BLaER1 (cell line): ENCODE data around the gene EHBP1L1.

Experiments used
- H3K27ac ChIP-seq: shearing (Covaris generic); formaldehyde crosslinking; 2 replicates; pipeline ENCODE4 v1.8.1; 2022
- H3K27me3 ChIP-seq: shearing (Covaris generic); formaldehyde crosslinking; 2 replicates; pipeline ENCODE4 v1.8.1; 2022
- H3K36me3 ChIP-seq: shearing (Covaris generic); formaldehyde crosslinking; 2 replicates; pipeline ENCODE4 v1.8.1; 2022
- H3K4me1 ChIP-seq: shearing (Covaris generic); formaldehyde crosslinking; 2 replicates; pipeline ENCODE4 v1.8.1; 2022
- H3K4me2 ChIP-seq: shearing (Covaris generic); formaldehyde crosslinking; 2 replicates; pipeline ENCODE4 v1.8.1; 2022
- H3K4me3 ChIP-seq: shearing (Covaris generic); formaldehyde crosslinking; 2 replicates; pipeline ENCODE4 v1.8.1; 2022
- H3K9ac ChIP-seq: shearing (Covaris generic); formaldehyde crosslinking; 2 replicates; pipeline ENCODE4 v1.8.1; 2022
- H3K9me3 ChIP-seq: shearing (Covaris generic); formaldehyde crosslinking; 2 replicates; pipeline ENCODE4 v1.8.1; 2022
- H4K20me1 ChIP-seq: shearing (Covaris generic); formaldehyde crosslinking; 2 replicates; pipeline ENCODE4 v1.8.1; 2022
- Cebpa-rat ChIP-seq: shearing (Covaris generic); IDR thresholded peaks from 2 replicates; pipeline ENCODE4 v1.8.1; 2022

EHBP1L1 gene

DNA sequence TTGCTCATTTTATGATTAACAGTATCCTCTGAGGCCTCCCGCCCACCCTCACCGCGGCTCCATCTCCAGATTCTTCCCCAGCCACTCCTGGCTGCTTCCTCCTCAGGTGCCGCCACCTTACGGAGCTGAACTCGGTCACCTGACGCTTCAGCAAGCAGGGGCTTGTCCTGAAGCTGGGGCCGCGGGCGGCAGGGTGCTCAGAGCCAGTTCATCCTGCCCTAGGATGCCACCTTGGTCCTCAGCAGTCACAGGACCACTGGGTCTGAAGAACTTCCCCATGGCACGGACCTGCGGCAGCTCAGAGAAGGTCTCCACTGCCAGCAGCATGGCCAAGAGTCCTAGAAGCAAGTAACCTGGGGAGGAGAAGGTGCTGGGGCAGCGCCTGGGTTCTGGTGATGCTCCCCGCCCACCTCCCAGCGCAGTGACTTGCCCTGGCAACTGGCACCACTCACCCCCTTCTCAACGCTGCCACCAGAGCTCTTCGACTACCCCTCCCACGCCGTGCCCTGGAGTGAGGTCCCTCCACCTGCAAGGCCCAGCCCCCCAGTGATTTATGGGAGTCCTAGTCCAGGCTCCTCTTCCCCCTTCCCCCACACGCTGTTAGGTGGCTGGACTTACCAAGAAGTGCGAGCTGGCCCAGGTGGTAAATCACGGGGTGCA lies 17.1 kb downstream of the EHBP1L1 start:
- Histone ChIP-seq H3K4me3 (no peak overlapping the region), H3K4me2 (no peak overlapping the region), H4K20me1 (peaks cover 53% of the 10 kb centered on the region), H3K27ac (no peak overlapping the region), H3K9me3 (no peaks in the 10 kb centered on the region), H3K36me3 (peaks cover 62% of the 10 kb centered on the region), H3K9ac (no peak overlapping the region), H3K27me3 (no peaks in the 10 kb centered on the region), H3K4me1 (peaks cover 65% of the 10 kb centered on the region)
- no peak for TF ChIP-seq Cebpa-rat

DNA sequence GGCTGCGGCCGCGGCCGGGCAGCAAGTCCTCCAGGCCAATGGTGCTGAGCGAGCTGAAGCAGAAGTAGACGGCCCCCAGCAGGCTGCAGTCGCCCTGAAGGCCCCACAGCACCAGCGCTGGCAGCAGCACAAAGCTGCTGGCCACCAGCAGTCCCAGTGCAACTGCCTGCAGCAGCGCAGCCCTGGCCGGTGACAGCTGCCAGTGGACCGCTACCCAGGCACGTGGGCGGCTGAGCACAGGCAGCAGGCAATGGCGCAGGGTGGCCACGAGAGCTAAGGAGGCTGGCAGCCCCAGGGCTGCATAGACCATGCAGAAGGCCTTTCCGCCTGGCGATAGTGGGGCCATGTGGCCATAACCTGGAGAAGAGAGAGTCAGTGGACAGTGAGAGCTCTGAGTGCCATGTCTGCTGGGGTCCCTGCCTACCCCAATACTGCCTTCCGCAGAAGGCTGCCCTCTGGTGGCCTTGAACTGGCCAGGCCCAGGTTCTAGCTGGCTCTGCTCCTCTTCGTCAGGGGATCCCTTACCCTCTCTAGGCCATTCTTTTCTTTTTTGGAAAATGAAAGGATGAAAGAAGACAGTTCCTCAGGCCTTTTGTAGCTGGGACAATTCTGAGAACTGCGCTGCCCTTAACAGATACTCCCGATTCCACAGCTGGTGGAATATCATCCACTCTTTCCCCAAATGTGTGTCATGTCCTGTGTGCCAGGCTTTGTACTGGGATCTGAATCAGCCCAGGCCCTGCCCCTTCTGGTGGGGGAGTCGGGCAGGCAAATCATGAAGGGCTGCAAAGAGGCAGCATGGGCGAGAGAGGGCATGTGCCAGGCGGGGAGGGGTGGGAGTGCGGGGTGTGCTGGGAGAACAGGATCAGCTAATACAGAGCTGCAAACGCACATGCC lies 17.9 kb downstream of the EHBP1L1 start:
- no peak for TF ChIP-seq Cebpa-rat

DNA sequence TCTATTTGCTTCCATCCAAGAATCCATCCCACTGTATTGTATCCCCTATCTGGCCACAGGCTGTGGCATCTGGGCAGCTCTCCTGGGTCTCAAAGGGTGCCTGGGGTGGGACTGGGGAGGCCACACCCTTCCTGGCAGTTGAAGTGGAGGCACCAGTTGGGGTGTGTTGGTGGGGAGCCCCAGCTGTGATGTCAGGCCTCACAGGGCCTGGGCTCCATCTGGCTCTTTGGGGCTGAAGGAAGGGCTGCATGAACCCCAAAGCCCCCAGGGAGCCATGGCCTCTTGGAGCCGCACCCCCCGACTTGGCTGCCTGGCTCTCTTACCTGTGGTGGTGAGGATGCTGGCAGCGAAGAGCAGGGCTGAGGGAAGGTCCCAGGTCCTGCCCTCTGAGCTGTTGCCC lies 19.3 kb downstream of the EHBP1L1 start:
- TF ChIP-seq Cebpa-rat = no peak
- Histone ChIP-seq H3K27ac (peak overlapping the region; percentile 51), H3K4me2 (peak overlapping the region; percentile 44), H3K27me3 (no peaks in the 10 kb centered on the region), H3K4me1 (peaks cover 45% of the 10 kb centered on the region), H3K36me3 (peaks cover 69% of the 10 kb centered on the region), H3K4me3 (no peak overlapping the region), H4K20me1 (peaks cover 39% of the 10 kb centered on the region), H3K9me3 (no peaks in the 10 kb centered on the region), H3K9ac (0 out of 2 replicates have a peak overlapping the region, but pooled peaks have one; percentile 41)

More for the DNA sequence above, 17.9 kb downstream of the EHBP1L1 start:
- peaks cover 59% of the 10 kb centered on the region for H3K4me1 ChIP-seq
- peak overlapping the region; percentile 55; the same call in 1 of the 2 replicates for H3K9ac ChIP-seq
- no peaks in the 10 kb centered on the region for H3K27me3 ChIP-seq
- H4K20me1 ChIP-seq = peaks cover 53% of the 10 kb centered on the region
- H3K27ac ChIP-seq = peak overlapping the region; percentile 38; the same call in 1 of the 2 replicates
- peaks cover 69% of the 10 kb centered on the region for H3K36me3 ChIP-seq
- no peaks in the 10 kb centered on the region for H3K9me3 ChIP-seq
- H3K4me2 ChIP-seq = no peak overlapping the region
- H3K4me3 ChIP-seq = no peak overlapping the region

DNA sequence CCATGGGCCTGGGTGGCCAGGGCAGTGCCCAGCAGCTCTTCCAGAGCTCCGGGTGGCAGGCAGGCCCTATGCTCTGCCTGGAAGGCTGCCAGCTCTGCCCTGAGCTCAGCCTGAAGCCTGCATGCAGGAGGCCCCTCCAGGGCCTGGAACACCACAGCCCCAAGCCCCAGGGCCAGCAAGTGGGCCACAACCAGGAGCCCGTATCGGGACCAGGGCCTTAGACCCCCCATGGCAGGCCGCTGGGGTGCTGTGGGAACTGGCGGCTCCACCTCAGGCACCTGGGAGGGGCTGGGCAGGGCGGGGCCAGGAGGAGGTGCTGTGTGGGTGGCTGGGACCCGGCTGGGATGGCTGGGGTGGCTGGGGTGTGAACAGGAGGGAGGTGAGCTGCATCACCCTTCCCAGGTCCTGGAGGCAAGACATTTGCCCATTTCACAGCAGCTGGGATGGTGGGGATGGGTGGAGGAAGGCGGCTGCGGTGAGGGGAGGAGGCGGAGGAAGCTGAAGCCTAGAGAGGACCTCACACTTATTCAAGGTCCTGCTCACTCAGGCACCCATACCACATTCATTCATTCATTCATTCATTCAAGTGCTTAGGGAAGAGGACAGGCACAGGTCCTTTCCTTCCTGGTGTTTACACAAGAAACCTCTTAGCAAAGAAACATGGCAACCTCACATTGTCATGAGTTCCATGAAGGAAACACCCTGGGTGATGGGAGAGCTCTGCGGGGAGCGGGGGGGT lies 19.9 kb downstream of the EHBP1L1 start, which contains the start of gene KCNK7:
TSS of gene KCNK7 (minus strand) at position 258 of the 739 bp plus-strand sequence. CDS start at position 230, 28 bp downstream.
- Histone ChIP-seq H3K36me3 (peaks cover 69% of the 10 kb centered on the region), H3K9ac (0 out of 2 replicates have a peak within 1 kb of the TSS, but pooled peaks have one; percentile 41), H3K4me2 (peak within 1 kb of the TSS; percentile 44), H3K9me3 (no peaks in the 10 kb centered on the region), H3K27ac (peak within 1 kb of the TSS; percentile 51), H3K4me1 (peaks cover 42% of the 10 kb centered on the region), H3K4me3 (no peak within 1 kb of the TSS), H4K20me1 (peaks cover 35% of the 10 kb centered on the region), H3K27me3 (no peaks in the 10 kb centered on the region)
- TF ChIP-seq Cebpa-rat = no peak

DNA sequence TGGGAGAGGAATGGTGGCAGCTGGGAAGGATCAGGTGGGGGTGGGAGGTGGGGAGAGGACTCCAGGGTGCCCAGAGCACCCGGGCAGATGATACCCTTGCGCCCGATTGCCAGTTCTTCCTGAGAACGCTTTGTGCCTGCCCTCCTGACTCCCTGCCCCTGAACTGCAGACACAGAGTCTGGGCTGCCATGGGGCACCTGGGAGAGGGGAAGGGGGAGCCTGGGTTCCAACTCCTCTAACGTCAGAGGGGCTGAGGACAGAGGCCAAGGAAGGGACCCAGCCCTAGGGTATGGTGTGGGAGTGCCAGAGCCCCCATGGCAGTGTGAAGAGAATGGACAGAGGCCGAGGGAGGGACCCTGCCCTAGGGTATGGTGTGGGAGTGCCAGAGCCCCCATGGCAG lies 20.7 kb downstream of the EHBP1L1 start:
- peaks cover 68% of the 10 kb centered on the region for H3K36me3 ChIP-seq
- peaks cover 42% of the 10 kb centered on the region for H3K4me1 ChIP-seq
- no peak overlapping the region for H3K9ac ChIP-seq
- H3K27me3 ChIP-seq = no peaks in the 10 kb centered on the region
- no peaks in the 10 kb centered on the region for H3K9me3 ChIP-seq
- H3K4me2 ChIP-seq = no peak overlapping the region
- H3K27ac ChIP-seq = no peak overlapping the region
- H3K4me3 ChIP-seq = no peak overlapping the region
- no peak for TF ChIP-seq Cebpa-rat
- peaks cover 35% of the 10 kb centered on the region for H4K20me1 ChIP-seq

DNA sequence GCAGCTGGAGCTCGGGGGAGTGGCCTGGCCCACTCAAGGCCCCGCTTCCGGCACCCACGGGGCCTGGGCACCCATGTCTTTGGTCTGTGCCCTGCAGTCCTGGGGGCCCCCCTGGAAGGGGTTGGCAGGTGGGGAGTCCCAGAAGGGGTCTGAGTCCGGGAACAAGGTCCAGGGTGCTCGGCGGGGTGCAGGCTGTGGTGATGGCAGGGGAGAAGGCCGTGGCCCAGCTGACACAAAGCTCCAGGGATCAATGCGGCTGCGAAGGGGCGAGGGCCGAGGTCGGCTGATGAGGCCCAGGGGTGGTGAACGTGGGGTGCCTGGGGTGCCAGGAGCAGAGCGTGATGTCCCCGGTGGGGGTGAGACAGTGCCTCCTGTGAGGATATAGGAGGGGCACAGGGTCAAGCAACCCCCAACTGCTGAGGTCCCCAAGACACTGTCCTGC lies 22.4 kb downstream of the EHBP1L1 start:
- no peak overlapping the region for H3K4me2 ChIP-seq
- no peaks in the 10 kb centered on the region for H3K9me3 ChIP-seq
- peaks cover 26% of the 10 kb centered on the region for H4K20me1 ChIP-seq
- H3K27me3 ChIP-seq = no peaks in the 10 kb centered on the region
- peaks cover 49% of the 10 kb centered on the region for H3K4me1 ChIP-seq
- no peak for TF ChIP-seq Cebpa-rat
- H3K27ac ChIP-seq = no peak overlapping the region
- no peak overlapping the region for H3K9ac ChIP-seq
- H3K4me3 ChIP-seq = no peak overlapping the region
- peaks cover 69% of the 10 kb centered on the region for H3K36me3 ChIP-seq

DNA sequence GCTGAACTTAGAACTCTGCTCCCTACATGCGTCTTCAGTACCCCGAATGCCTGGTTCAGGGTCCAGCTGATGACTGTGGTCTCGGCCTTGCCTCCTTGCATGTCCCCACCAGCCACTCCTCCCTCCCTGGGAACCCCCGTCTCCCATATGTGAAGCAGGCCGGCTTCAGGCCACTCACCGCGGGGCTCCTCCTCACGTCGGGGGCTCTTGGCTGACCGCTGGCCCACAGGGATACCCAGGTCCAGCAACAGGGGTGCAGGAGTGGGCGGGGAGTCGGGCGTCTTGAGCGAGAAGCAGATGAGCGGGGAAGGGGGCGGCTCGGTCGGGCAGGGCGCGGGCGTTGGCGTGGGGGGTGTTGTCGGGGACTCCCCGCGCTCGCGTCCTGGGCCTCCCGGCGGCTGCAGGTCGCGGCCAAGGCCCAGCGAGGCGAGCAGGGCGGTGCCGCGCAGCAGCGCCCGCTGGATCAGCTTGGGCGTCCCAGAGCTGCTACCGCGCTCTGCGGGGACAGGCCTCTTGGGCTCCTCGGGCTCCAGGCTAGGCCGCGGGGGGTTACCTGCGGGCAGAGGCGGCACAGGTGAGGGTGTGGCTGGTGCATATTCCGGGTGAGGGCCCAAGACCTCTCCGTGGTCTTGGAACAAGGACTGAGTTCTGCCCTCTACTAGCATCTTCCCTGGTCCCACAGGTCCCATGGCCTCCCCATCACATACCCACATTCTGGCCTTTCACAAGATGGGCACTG lies 23.5 kb downstream of the EHBP1L1 start:
- TF ChIP-seq Cebpa-rat = no peak
- peaks cover 26% of the 10 kb centered on the region; the same call in 1 of the 2 replicates for H4K20me1 ChIP-seq
- no peaks in the 10 kb centered on the region for H3K9me3 ChIP-seq
- no peak overlapping the region for H3K9ac ChIP-seq
- peaks cover 75% of the 10 kb centered on the region for H3K36me3 ChIP-seq
- peaks cover 46% of the 10 kb centered on the region for H3K4me1 ChIP-seq
- H3K27ac ChIP-seq = no peak overlapping the region
- H3K4me3 ChIP-seq = no peak overlapping the region
- no peak overlapping the region for H3K4me2 ChIP-seq
- no peaks in the 10 kb centered on the region for H3K27me3 ChIP-seq

DNA sequence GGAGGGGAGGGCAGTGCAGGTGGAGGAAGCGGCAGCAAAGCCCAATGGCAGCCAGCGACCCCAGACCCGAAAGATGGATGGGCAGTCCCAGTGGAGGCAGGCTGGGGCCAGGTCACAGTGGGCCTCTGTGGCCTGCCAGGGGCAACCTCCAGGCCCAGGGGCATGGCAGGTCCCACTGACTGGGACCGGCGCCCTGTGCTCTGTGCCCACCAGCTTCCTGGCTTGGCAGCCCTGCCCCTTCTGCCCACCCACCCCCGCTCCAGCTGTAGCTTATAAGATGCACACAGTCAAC lies 24.0 kb downstream of the EHBP1L1 start:
- Histone ChIP-seq H3K27me3 (no peaks in the 10 kb centered on the region), H3K36me3 (peaks cover 80% of the 10 kb centered on the region), H3K4me3 (no peak overlapping the region), H3K4me2 (no peak overlapping the region), H3K4me1 (peaks cover 40% of the 10 kb centered on the region), H3K27ac (no peak overlapping the region), H4K20me1 (peaks cover 26% of the 10 kb centered on the region; the same call in 1 of the 2 replicates), H3K9me3 (no peaks in the 10 kb centered on the region), H3K9ac (no peak overlapping the region)
- no peak for TF ChIP-seq Cebpa-rat

DNA sequence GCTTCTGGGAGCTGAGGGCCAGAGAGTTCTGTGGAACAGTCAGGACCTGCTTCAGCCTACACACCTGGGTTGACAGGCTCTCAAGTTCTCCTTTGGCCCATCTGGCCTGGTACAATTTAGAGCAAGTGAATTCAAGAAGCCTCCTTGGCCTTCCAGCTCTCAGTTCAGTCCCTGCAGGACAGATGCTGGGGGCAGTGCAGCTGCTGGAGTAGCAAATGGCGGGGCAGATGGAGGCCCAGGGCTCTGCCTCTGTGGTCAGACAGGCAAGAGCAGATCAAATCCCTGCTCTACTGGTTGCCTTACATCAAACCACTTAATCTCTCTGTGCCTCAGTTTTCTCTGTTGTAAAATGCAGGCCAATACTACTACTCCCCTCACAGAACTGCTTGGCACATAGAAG lies 28.4 kb downstream of the EHBP1L1 start:
- Histone ChIP-seq H3K27me3 (no peaks in the 10 kb centered on the region), H3K4me3 (no peak overlapping the region), H3K4me1 (peaks cover 14% of the 10 kb centered on the region), H3K9me3 (no peaks in the 10 kb centered on the region), H3K9ac (no peak overlapping the region), H3K36me3 (peaks cover 99% of the 10 kb centered on the region), H4K20me1 (peaks cover 55% of the 10 kb centered on the region), H3K27ac (no peak overlapping the region), H3K4me2 (no peak overlapping the region)
- TF ChIP-seq Cebpa-rat = no peak
